CD4-positive, CD25-positive, alpha-beta regulatory T cell (primary cell): Measurements from ENCODE around the gene MET. TPM values are rescaled to one million over a fixed set of nuclear protein-coding genes. Genes with fewer than 3 reads are reported as not detected.

Source experiments
- ATAC-seq, 2 donors: fragments of 150-1000 bp; cut with Tn5 transposase; one replicate each; pipeline ENCODE4 v1.10.0; 2021; ENCODE audit warnings: low read depth in 2 of 2, moderate number of reproducible peaks in 2 of 2, moderate library complexity in 1 of 2
- DNase-seq, 3 donors: peaks; one replicate each; pipeline versions ENCODE4 v3.0.0 to v3.0.0-alpha.2; 2012 to 2022; ENCODE audit warnings: mixed read lengths in 1 of 3
- H3K27ac ChIP-seq: one replicate; pipeline ENCODE4 v1.7.0; 2013; ENCODE audit warnings: mild to moderate bottlenecking, low read length; ENCODE audit not compliant: insufficient read depth, poor library complexity, severe bottlenecking
- H3K27me3 ChIP-seq: one replicate; pipeline ENCODE4 v1.7.0; 2013; ENCODE audit warnings: low read length; ENCODE audit not compliant: control insufficient read depth, insufficient read depth
- H3K36me3 ChIP-seq: one replicate; pipeline ENCODE4 v1.7.0; 2013; ENCODE audit warnings: mild to moderate bottlenecking, low read length, moderate library complexity; ENCODE audit not compliant: control insufficient read depth, insufficient read depth
- H3K4me1 ChIP-seq: 2 replicates; pipeline ENCODE4 v1.7.0; 2013; ENCODE audit warnings: mild to moderate bottlenecking, low read length; ENCODE audit not compliant: insufficient read depth, control insufficient read depth, poor library complexity, severe bottlenecking
- H3K4me3 ChIP-seq: one replicate; pipeline ENCODE4 v1.7.0; 2013; ENCODE audit warnings: low read depth, mild to moderate bottlenecking, low read length, moderate library complexity
- H3K9me3 ChIP-seq, 2 experiments: 1 replicate in 1 of 2; 2 replicates in 1 of 2; pipeline ENCODE4 v1.7.0; 2013; ENCODE audit warnings: low read length in 2 of 2, mild to moderate bottlenecking in 1 of 2, moderate library complexity in 1 of 2; ENCODE audit not compliant: control insufficient read depth in 2 of 2
- H3K27ac Mint-ChIP-seq, 3 donors: one replicate each; pipeline ENCODE4 v1.8.0; 2020 to 2022; ENCODE audit warnings: mild to moderate bottlenecking in 3 of 3, mixed read lengths in 3 of 3, moderate library complexity in 2 of 3
- H3K27me3 Mint-ChIP-seq: one replicate; pipeline ENCODE4 v1.8.0; 2022; ENCODE audit warnings: mild to moderate bottlenecking, mixed read lengths
- H3K36me3 Mint-ChIP-seq: one replicate; pipeline ENCODE4 v1.8.0; 2020; ENCODE audit warnings: mixed read lengths
- H3K4me1 Mint-ChIP-seq, 4 donors: one replicate each; pipeline ENCODE4 v1.8.0; 2020 to 2022; ENCODE audit warnings: mixed read lengths in 4 of 4, mild to moderate bottlenecking in 1 of 4
- H3K4me3 Mint-ChIP-seq, 4 donors: one replicate each; pipeline ENCODE4 v1.8.0; 2020 to 2022; ENCODE audit warnings: mild to moderate bottlenecking in 4 of 4, mixed read lengths in 4 of 4, moderate library complexity in 3 of 4
- H3K9me3 Mint-ChIP-seq, 7 donors: one replicate each; pipeline ENCODE4 v1.8.0; 2020 to 2022; ENCODE audit warnings: mixed read lengths in 7 of 7, mild to moderate bottlenecking in 3 of 7, moderate library complexity in 2 of 7
- polyA plus RNA-seq, 4 donors: library from polyadenylated mRNA; unstranded; fragments of 300-500 nt; fragmentation: Illumina TruSeq; gene quantifications; one replicate each; pipeline ENCODE4 v1.2.3, GENCODE V29; 2021
- total RNA-seq: library from RNA; stranded (reverse); gene quantifications from one replicate; pipeline ENCODE4 v1.2.3, GENCODE V29; 2022

MET gene
- total and polyA plus RNA-seq, 5 donors from 2014 or later: not detected

GRCh38 chr7:116678780-116679179 is 6.8 kb downstream of the MET start:
- no peak overlapping the region for H3K4me3 ChIP-seq
- no peaks in the 10 kb centered on the region for H3K36me3 ChIP-seq
- no peak for DNase-seq
- H3K4me1 ChIP-seq: no peaks in the 10 kb centered on the region
- H3K27me3 Mint-ChIP-seq: peaks cover 29% of the 10 kb centered on the region
- peaks cover 14% of the 10 kb centered on the region for H3K27me3 ChIP-seq
- peaks cover 0 to 2% (median 0%) of the 10 kb centered on the region in 7 donors for H3K9me3 Mint-ChIP-seq
- H3K36me3 Mint-ChIP-seq: no peaks in the 10 kb centered on the region
- H3K9me3 ChIP-seq: no peaks in the 10 kb centered on the region
- no peaks in the 10 kb centered on the region for H3K4me1 Mint-ChIP-seq
- no peak overlapping the region for H3K27ac Mint-ChIP-seq
- no peak for ATAC-seq
- no peak overlapping the region for H3K4me3 Mint-ChIP-seq
- H3K27ac ChIP-seq: no peak overlapping the region

GRCh38 chr7:116679500-116679899 is 7.5 kb downstream of the MET start:
- H3K27me3 Mint-ChIP-seq: peaks cover 29% of the 10 kb centered on the region
- DNase-seq (peak in 1 of 3 donors; percentile 6), ATAC-seq (no peak)
- no peaks in the 10 kb centered on the region for H3K9me3 ChIP-seq
- H3K36me3 ChIP-seq: no peaks in the 10 kb centered on the region
- peaks cover 0 to 2% (median 0%) of the 10 kb centered on the region in 7 donors for H3K9me3 Mint-ChIP-seq
- H3K27me3 ChIP-seq: peaks cover 9% of the 10 kb centered on the region
- no peak overlapping the region for H3K27ac ChIP-seq
- no peaks in the 10 kb centered on the region for H3K4me1 Mint-ChIP-seq
- H3K4me3 Mint-ChIP-seq: no peak overlapping the region
- no peaks in the 10 kb centered on the region for H3K4me1 ChIP-seq
- no peak overlapping the region for H3K4me3 ChIP-seq
- no peak overlapping the region for H3K27ac Mint-ChIP-seq
- H3K36me3 Mint-ChIP-seq: no peaks in the 10 kb centered on the region

GRCh38 chr7:116683786-116684185 is 11.8 kb downstream of the MET start:
- Histone ChIP-seq H3K27ac (no peak overlapping the region), H3K4me1 (no peaks in the 10 kb centered on the region), H3K36me3 (no peaks in the 10 kb centered on the region), H3K27me3 (no peaks in the 10 kb centered on the region), H3K9me3 (no peaks in the 10 kb centered on the region), H3K4me3 (no peak overlapping the region)
- peaks cover 0 to 2% (median 0%) of the 10 kb centered on the region in 7 donors for H3K9me3 Mint-ChIP-seq
- ATAC-seq: no peak
- no peaks in the 10 kb centered on the region for H3K36me3 Mint-ChIP-seq
- no peaks in the 10 kb centered on the region for H3K4me1 Mint-ChIP-seq
- peak overlapping the region in 1 of 3 donors; percentile 35 for H3K27ac Mint-ChIP-seq
- no peak for DNase-seq
- H3K4me3 Mint-ChIP-seq: no peak overlapping the region
- peaks cover 29% of the 10 kb centered on the region for H3K27me3 Mint-ChIP-seq

- Mint-ChIP-seq H3K27ac (peak overlapping the region in 1 of 3 donors; percentile 28), H3K36me3 (no peaks in the 10 kb centered on the region), H3K4me1 (no peaks in the 10 kb centered on the region), H3K9me3 (peaks cover 0 to 2% (median 0%) of the 10 kb centered on the region in 7 donors), H3K4me3 (no peak overlapping the region), H3K27me3 (peaks cover 20% of the 10 kb centered on the region)
- Histone ChIP-seq H3K9me3 (no peaks in the 10 kb centered on the region), H3K4me3 (no peak overlapping the region), H3K36me3 (no peaks in the 10 kb centered on the region), H3K4me1 (no peaks in the 10 kb centered on the region), H3K27me3 (no peaks in the 10 kb centered on the region), H3K27ac (no peak overlapping the region)
- ATAC-seq: no peak
- DNase-seq: no peak
Observed at GRCh38 chr7:116686033-116686432, 14.0 kb downstream of the MET start.

GRCh38 chr7:116686812-116687419 is 14.9 kb downstream of the MET start:
- Histone ChIP-seq H3K27ac (no peak overlapping the region), H3K9me3 (no peaks in the 10 kb centered on the region), H3K36me3 (no peaks in the 10 kb centered on the region), H3K4me3 (no peak overlapping the region), H3K4me1 (no peaks in the 10 kb centered on the region), H3K27me3 (no peaks in the 10 kb centered on the region)
- no peak for DNase-seq
- peaks cover 0 to 2% (median 0%) of the 10 kb centered on the region in 7 donors for H3K9me3 Mint-ChIP-seq
- ATAC-seq: no peak
- peaks cover 20% of the 10 kb centered on the region for H3K27me3 Mint-ChIP-seq
- no peaks in the 10 kb centered on the region for H3K4me1 Mint-ChIP-seq
- no peaks in the 10 kb centered on the region for H3K36me3 Mint-ChIP-seq
- H3K4me3 Mint-ChIP-seq: no peak overlapping the region
- no peak overlapping the region for H3K27ac Mint-ChIP-seq

GRCh38 chr7:116687801-116688201 is 15.8 kb downstream of the MET start:
- Mint-ChIP-seq H3K27ac (no peak overlapping the region), H3K36me3 (no peaks in the 10 kb centered on the region), H3K9me3 (peaks cover 0 to 2% (median 0%) of the 10 kb centered on the region in 7 donors), H3K4me3 (no peak overlapping the region), H3K27me3 (peaks cover 20% of the 10 kb centered on the region), H3K4me1 (no peaks in the 10 kb centered on the region)
- no peak overlapping the region for H3K27ac ChIP-seq
- no peaks in the 10 kb centered on the region for H3K27me3 ChIP-seq
- H3K4me1 ChIP-seq: no peaks in the 10 kb centered on the region
- no peak for ATAC-seq
- H3K4me3 ChIP-seq: no peak overlapping the region
- no peaks in the 10 kb centered on the region for H3K36me3 ChIP-seq
- no peaks in the 10 kb centered on the region for H3K9me3 ChIP-seq
- no peak for DNase-seq

GRCh38 chr7:116689790-116690259 is 17.8 kb downstream of the MET start:
- no peaks in the 10 kb centered on the region for H3K27me3 ChIP-seq
- Mint-ChIP-seq H3K27ac (no peak overlapping the region), H3K9me3 (peaks cover 0 to 1% (median 0%) of the 10 kb centered on the region in 7 donors), H3K4me1 (no peaks in the 10 kb centered on the region), H3K4me3 (no peak overlapping the region), H3K27me3 (peaks cover 10% of the 10 kb centered on the region), H3K36me3 (no peaks in the 10 kb centered on the region)
- no peak overlapping the region for H3K4me3 ChIP-seq
- no peaks in the 10 kb centered on the region for H3K9me3 ChIP-seq
- H3K36me3 ChIP-seq: no peaks in the 10 kb centered on the region
- no peak overlapping the region for H3K27ac ChIP-seq
- ATAC-seq (no peak), DNase-seq (no peak)
- H3K4me1 ChIP-seq: no peaks in the 10 kb centered on the region

- DNase-seq: no peak
Observed at GRCh38 chr7:116691664-116692063, 19.7 kb downstream of the MET start.

More at GRCh38 chr7:116691664-116692063, 19.7 kb downstream of the MET start:
- H3K27me3 ChIP-seq: no peaks in the 10 kb centered on the region
- H3K36me3 Mint-ChIP-seq: no peaks in the 10 kb centered on the region
- H3K4me1 Mint-ChIP-seq: no peaks in the 10 kb centered on the region
- H3K9me3 ChIP-seq: no peaks in the 10 kb centered on the region
- H3K27ac Mint-ChIP-seq: no peak overlapping the region
- peaks cover 0 to 2% (median 0%) of the 10 kb centered on the region in 7 donors for H3K9me3 Mint-ChIP-seq
- peaks cover 5% of the 10 kb centered on the region for H3K27me3 Mint-ChIP-seq
- no peak overlapping the region for H3K4me3 ChIP-seq
- no peaks in the 10 kb centered on the region for H3K4me1 ChIP-seq
- ATAC-seq: no peak
- no peak overlapping the region for H3K27ac ChIP-seq
- no peak overlapping the region for H3K4me3 Mint-ChIP-seq
- no peaks in the 10 kb centered on the region for H3K36me3 ChIP-seq
